SK-N-SH (cell line): ENCODE results near the gene ACYP2. TPM values are rescaled to one million over a fixed set of nuclear protein-coding genes. Genes with fewer than 3 reads are reported as not detected.

Experiments
- CTCF ChIA-PET: fragments of 300-600, 350-600 bp; formaldehyde crosslinking; extraction: SDS; loops from one replicate; lab custom pipeline; 2021; lab: Yijun Ruan, JAX
- POLR2A ChIA-PET: fragments of 350-600 bp; sonication (Branson Sonifier 250); formaldehyde crosslinking; extraction: SDS; loops from one replicate; lab custom pipeline; 2020; ENCODE audit warnings: antibody characterized with exemption, inconsistent platforms; lab: Yijun Ruan, JAX
- DNase-seq: peaks from one replicate; pipeline ENCODE4 v3.0.0; 2012
- H2AFZ ChIP-seq: fragments of 200-600 bp; sonication (generic); 2 replicates; pipeline ENCODE4 v1.8.1; 2016; ENCODE audit warnings: antibody characterized with exemption, mild to moderate bottlenecking, low read depth
- H3F3A ChIP-seq: fragments of 200-600 bp; sonication (generic); replicated peaks from 2 replicates; pipeline ENCODE3; 2016; ENCODE audit warnings: antibody characterized with exemption, mild to moderate bottlenecking; ENCODE audit not compliant: insufficient read depth
- H3K27ac ChIP-seq, 2 experiments: fragments of 200-500 bp in 1 of 2; fragments of 200-600 bp in 1 of 2; sonication (Bioruptor generic) in 1 of 2; sonication (generic), shearing (Covaris generic) in 1 of 2; 2 replicates each; pipeline versions ENCODE4 v1.5.1 to v1.6.1; 2014 to 2016; ENCODE audit warnings: low read depth in 2 of 2, inconsistent platforms in 1 of 2, low read length in 1 of 2, mild to moderate bottlenecking in 1 of 2, mixed read lengths in 1 of 2
- H3K27me3 ChIP-seq: fragments of 200-600 bp; sonication (generic), shearing (Covaris generic); 2 replicates; pipeline ENCODE4 v1.6.1; 2016; ENCODE audit warnings: mixed run types; ENCODE audit not compliant: insufficient read depth
- H3K36me3 ChIP-seq, 2 experiments: fragments of 200-500 bp in 1 of 2; fragments of 200-600 bp in 1 of 2; sonication (Bioruptor generic) in 1 of 2; sonication (generic) in 1 of 2; replicated peaks in 1 of 2; 2 replicates each; pipeline versions ENCODE3 to v1.5.1; 2014 to 2016; ENCODE audit warnings: low read length in 1 of 2, mild to moderate bottlenecking in 1 of 2; ENCODE audit not compliant: insufficient read depth in 2 of 2, control insufficient read depth in 1 of 2
- H3K4me1 ChIP-seq, 2 experiments: fragments of 200-500 bp in 1 of 2; fragments of 200-600 bp in 1 of 2; sonication (Bioruptor generic) in 1 of 2; sonication (generic), shearing (Covaris generic) in 1 of 2; 2 replicates each; pipeline versions ENCODE4 v1.5.1 to v1.6.1; 2014 to 2016; ENCODE audit warnings: low read depth in 1 of 2, low read length in 1 of 2, mixed run types in 1 of 2; ENCODE audit not compliant: insufficient read depth in 2 of 2, control insufficient read depth in 1 of 2
- H3K4me2 ChIP-seq: fragments of 200-600 bp; sonication (generic), shearing (Covaris generic); 2 replicates; pipeline ENCODE4 v1.6.1; 2017; ENCODE audit warnings: mixed run types
- H3K4me3 ChIP-seq, 2 experiments: fragments of 200-500 bp in 1 of 2; fragments of 200-600 bp in 1 of 2; sonication (Bioruptor generic) in 1 of 2; sonication (generic), shearing (Covaris generic) in 1 of 2; 2 replicates each; pipeline versions ENCODE4 v1.5.1 to v1.8.1; 2014 to 2016; ENCODE audit warnings: low read depth in 2 of 2, inconsistent platforms in 1 of 2, low read length in 1 of 2, mild to moderate bottlenecking in 1 of 2, mixed read lengths in 1 of 2, moderate library complexity in 1 of 2
- H3K79me2 ChIP-seq: fragments of 200-600 bp; sonication (generic); 2 replicates; pipeline ENCODE4 v1.8.1; 2017; ENCODE audit warnings: mild to moderate bottlenecking; ENCODE audit not compliant: insufficient read depth
- H3K9ac ChIP-seq: fragments of 200-600 bp; sonication (generic); 2 replicates; pipeline ENCODE4 v1.6.1; 2017; ENCODE audit warnings: mixed run types
- H3K9me2 ChIP-seq: fragments of 200-600 bp; sonication (generic); 2 replicates; pipeline ENCODE4 v1.6.1; 2017; ENCODE audit warnings: mixed run types
- H3K9me3 ChIP-seq: fragments of 200-600 bp; sonication (generic); 2 replicates; pipeline ENCODE4 v1.6.1; 2017; ENCODE audit warnings: mixed run types, mild to moderate bottlenecking, moderate library complexity
- H4K20me1 ChIP-seq: fragments of 200-600 bp; sonication (generic); 2 replicates; pipeline ENCODE4 v1.6.1; 2017; ENCODE audit warnings: mild to moderate bottlenecking, mixed run types; ENCODE audit not compliant: insufficient read depth
- ELF1 ChIP-seq: IDR thresholded peaks from 2 replicates; pipeline ENCODE4 v1.4.0; 2012
- EZH2phosphoT487 ChIP-seq: fragments of 200-600 bp; sonication (generic); IDR thresholded peaks from 2 replicates; pipeline ENCODE4 v1.6.1; 2017; ENCODE audit warnings: low read depth, mixed run types, mild to moderate bottlenecking, antibody characterized with exemption, moderate library complexity, borderline replicate concordance
- FOXJ3 ChIP-seq: sonication (generic); formaldehyde crosslinking; IDR thresholded peaks from 2 replicates; pipeline ENCODE4 v1.5.1; 2020; ENCODE audit warnings: mild to moderate bottlenecking, missing genetic modification reagents
- GATA2 ChIP-seq: sonication (generic); formaldehyde crosslinking; IDR thresholded peaks from 2 replicates; pipeline ENCODE4 v1.5.0; 2020; ENCODE audit warnings: mild to moderate bottlenecking, missing genetic modification reagents
- JUND ChIP-seq: IDR thresholded peaks from 2 replicates; pipeline ENCODE4 v1.4.0; 2012
- MXI1 ChIP-seq: IDR thresholded peaks from 2 replicates; pipeline ENCODE4 v1.6.1; 2012; ENCODE audit warnings: mild to moderate bottlenecking, low read depth, low read length, improper control_type of control experiment
- NFIC ChIP-seq: IDR thresholded peaks from 2 replicates; pipeline ENCODE4 v1.4.0; 2012; ENCODE audit warnings: borderline replicate concordance
- RAD21 ChIP-seq: IDR thresholded peaks from 2 replicates; pipeline ENCODE4 v1.6.1; 2012; ENCODE audit warnings: mild to moderate bottlenecking, low read length
- RFX5 ChIP-seq: IDR thresholded peaks from 2 replicates; pipeline ENCODE4 v1.6.1; 2012; ENCODE audit warnings: mild to moderate bottlenecking, improper control_type of control experiment, low read length
- RXRA ChIP-seq: IDR thresholded peaks from 2 replicates; pipeline ENCODE4 v1.4.0; 2012; ENCODE audit warnings: low read depth, mild to moderate bottlenecking, borderline replicate concordance
- TAF1 ChIP-seq: IDR thresholded peaks from 2 replicates; pipeline ENCODE4 v1.6.1; 2012; ENCODE audit warnings: low read depth, mild to moderate bottlenecking, low read length, moderate library complexity, borderline replicate concordance
- USF2 ChIP-seq: fragments of 150-350 bp; IDR thresholded peaks from 2 replicates; pipeline ENCODE4 v1.6.1; 2017; ENCODE audit warnings: antibody characterized with exemption, low read length, low read depth, borderline replicate concordance
- WGBS: methylation state at CpG from one replicate; pipeline ENCODE4 v1.1.6; 2017; ENCODE audit warnings: low lambda C conversion rate; 5-methylcytosine and 5-hydroxymethylcytosine counted together
- polyA plus RNA-seq, 3 experiments: library from polyadenylated mRNA; depleted of rRNA; stranded (reverse); fragments of >200 nt; gene quantifications; 2 replicates each; pipeline ENCODE4 v1.2.3, GENCODE V29; 2012
- TF ChIP-seq, protein P1 (sequence below): IDR thresholded peaks from 2 replicates; pipeline ENCODE4 v1.4.0; 2012; ENCODE audit warnings: low read depth
- TF ChIP-seq, protein P2 (sequence below): fragments of 150-350 bp; IDR thresholded peaks from 2 replicates; pipeline ENCODE4 v1.6.1; 2016; ENCODE audit warnings: mild to moderate bottlenecking, low read depth, low read length
- TF ChIP-seq, protein P3 (sequence below): IDR thresholded peaks from 2 replicates; pipeline ENCODE4; 2012

ACYP2 gene
- polyA plus RNA-seq, 1 of the 3 experiments (the other 2 are of a cell fraction), result 8.8 TPM

DNA sequence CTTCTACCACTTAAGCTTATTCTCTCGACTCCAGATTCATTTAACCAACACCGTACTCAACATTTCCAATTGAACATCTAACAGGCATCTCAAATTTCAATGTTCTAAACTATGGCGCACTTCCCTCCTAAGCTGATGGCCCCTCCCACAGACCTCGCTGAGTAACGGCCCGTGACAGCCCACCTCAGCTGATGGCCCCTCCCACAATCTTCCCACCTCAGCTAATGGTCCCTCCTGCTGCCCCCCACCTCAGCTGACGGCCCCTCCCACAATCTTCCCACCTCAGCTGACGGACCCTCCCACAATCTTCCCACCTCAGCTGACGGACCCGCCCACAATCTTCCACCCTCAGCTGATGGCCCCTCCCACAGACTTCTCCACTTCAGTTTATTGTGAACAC is 197.7 kb downstream of the ACYP2 start:
- WGBS, result 69% methylated on average over 10 of the region's 10 CpGs
- ChIA-PET POLR2A (no interaction called here), CTCF (interaction anchor here (0.6 kb wide), 1 partner anchor 310 kb away, joined by 4 read pairs; no protein-coding TSS in a partner anchor)

GRCh38 chr2:54317973-54318372 is 202.6 kb downstream of the ACYP2 start:
- H3K27me3 ChIP-seq, result no peaks in the 10 kb centered on the region
- no peak overlapping the region for H3K4me2 ChIP-seq
- H3K4me3 ChIP-seq, result no peak overlapping the region
- ChIA-PET CTCF (no interaction called here), POLR2A (no interaction called here)
- no peaks in the 10 kb centered on the region for H3K4me1 ChIP-seq
- H3K9me3 ChIP-seq, result peaks cover 10% of the 10 kb centered on the region; the same call in 1 of the 2 replicates
- H3K79me2 ChIP-seq, result no peaks in the 10 kb centered on the region
- H3K9ac ChIP-seq, result no peak overlapping the region
- TF ChIP-seq, protein P1, sequence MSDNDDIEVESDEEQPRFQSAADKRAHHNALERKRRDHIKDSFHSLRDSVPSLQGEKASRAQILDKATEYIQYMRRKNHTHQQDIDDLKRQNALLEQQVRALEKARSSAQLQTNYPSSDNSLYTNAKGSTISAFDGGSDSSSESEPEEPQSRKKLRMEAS, result no peak
- TF ChIP-seq RFX5, result no peak
- no peak for TF ChIP-seq USF2
- no peak for TF ChIP-seq EZH2phosphoT487
- no peak for TF ChIP-seq RXRA
- TF ChIP-seq GATA2 (CRISPR knock-in tag), result no peak
- TF ChIP-seq NFIC, result no peak
- TF ChIP-seq FOXJ3 (CRISPR knock-in tag), result no peak
- TF ChIP-seq TAF1, result no peak
- no peak for TF ChIP-seq MXI1
- TF ChIP-seq RAD21, result no peak
- 30% methylated on average over 2 of the region's 2 CpGs for WGBS
- no peaks in the 10 kb centered on the region for H4K20me1 ChIP-seq
- no peaks in the 10 kb centered on the region for H3K36me3 ChIP-seq
- no peak for DNase-seq
- no peak overlapping the region for H2AFZ ChIP-seq
- H3K9me2 ChIP-seq, result no peaks in the 10 kb centered on the region
- no peaks in the 10 kb centered on the region for H3F3A ChIP-seq
- no peak overlapping the region for H3K27ac ChIP-seq

More for the DNA sequence above, 197.7 kb downstream of the ACYP2 start:
- no peak overlapping the region for H3K4me2 ChIP-seq
- H4K20me1 ChIP-seq, result no peaks in the 10 kb centered on the region
- no peaks in the 10 kb centered on the region for H3K36me3 ChIP-seq
- no peak for DNase-seq
- H3K9me2 ChIP-seq, result no peaks in the 10 kb centered on the region
- H3K27me3 ChIP-seq, result no peaks in the 10 kb centered on the region
- H3K9me3 ChIP-seq, result peaks cover 10% of the 10 kb centered on the region; the same call in 1 of the 2 replicates
- H3K9ac ChIP-seq, result no peak overlapping the region
- no peak overlapping the region for H2AFZ ChIP-seq
- H3K79me2 ChIP-seq, result no peaks in the 10 kb centered on the region
- H3K4me1 ChIP-seq, result no peaks in the 10 kb centered on the region; a peak in 1 of 4 replicates
- TF ChIP-seq JUND, result no peak
- H3K27ac ChIP-seq, result no peak overlapping the region
- H3K4me3 ChIP-seq, result no peak overlapping the region
- no peaks in the 10 kb centered on the region for H3F3A ChIP-seq

DNA sequence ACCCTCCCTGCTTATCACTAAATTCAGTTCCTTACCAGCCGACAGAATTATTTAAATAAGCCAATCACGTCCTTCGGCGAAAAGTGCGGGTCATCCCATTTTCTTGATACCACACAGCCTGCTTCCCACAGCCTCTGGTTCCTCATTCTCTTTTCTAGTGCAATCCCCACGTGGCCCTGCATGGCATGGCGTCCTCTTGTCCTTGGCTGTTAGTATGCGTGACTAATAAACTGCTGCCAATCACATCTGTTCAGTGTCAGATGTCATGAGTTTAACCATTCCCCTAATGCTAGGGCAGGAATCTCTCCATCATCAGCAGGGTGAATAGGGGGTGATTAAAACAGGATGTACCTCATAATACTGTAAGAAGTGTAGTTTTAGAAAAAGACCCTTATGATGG is 203.4 kb downstream of the ACYP2 start:
- H4K20me1 ChIP-seq, result no peaks in the 10 kb centered on the region
- H3K27ac ChIP-seq, result no peak overlapping the region
- no peak for DNase-seq
- WGBS, result 69% methylated on average over 8 of the region's 8 CpGs
- H3F3A ChIP-seq, result no peaks in the 10 kb centered on the region
- no peak overlapping the region for H3K9ac ChIP-seq
- no peak overlapping the region for H2AFZ ChIP-seq
- no peaks in the 10 kb centered on the region for H3K79me2 ChIP-seq
- CTCF ChIA-PET, result no interaction called here
- no peaks in the 10 kb centered on the region for H3K27me3 ChIP-seq
- H3K9me3 ChIP-seq, result peaks cover 10% of the 10 kb centered on the region; the same call in 1 of the 2 replicates
- no peak for TF ChIP-seq ELF1
- TF ChIP-seq, protein P1, result no peak
- no peak for TF ChIP-seq NFIC
- TF ChIP-seq, protein P2, sequence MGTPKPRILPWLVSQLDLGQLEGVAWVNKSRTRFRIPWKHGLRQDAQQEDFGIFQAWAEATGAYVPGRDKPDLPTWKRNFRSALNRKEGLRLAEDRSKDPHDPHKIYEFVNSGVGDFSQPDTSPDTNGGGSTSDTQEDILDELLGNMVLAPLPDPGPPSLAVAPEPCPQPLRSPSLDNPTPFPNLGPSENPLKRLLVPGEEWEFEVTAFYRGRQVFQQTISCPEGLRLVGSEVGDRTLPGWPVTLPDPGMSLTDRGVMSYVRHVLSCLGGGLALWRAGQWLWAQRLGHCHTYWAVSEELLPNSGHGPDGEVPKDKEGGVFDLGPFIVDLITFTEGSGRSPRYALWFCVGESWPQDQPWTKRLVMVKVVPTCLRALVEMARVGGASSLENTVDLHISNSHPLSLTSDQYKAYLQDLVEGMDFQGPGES, result no peak
- TF ChIP-seq TAF1, result no peak
- no peak for TF ChIP-seq JUND
- TF ChIP-seq, protein P3, sequence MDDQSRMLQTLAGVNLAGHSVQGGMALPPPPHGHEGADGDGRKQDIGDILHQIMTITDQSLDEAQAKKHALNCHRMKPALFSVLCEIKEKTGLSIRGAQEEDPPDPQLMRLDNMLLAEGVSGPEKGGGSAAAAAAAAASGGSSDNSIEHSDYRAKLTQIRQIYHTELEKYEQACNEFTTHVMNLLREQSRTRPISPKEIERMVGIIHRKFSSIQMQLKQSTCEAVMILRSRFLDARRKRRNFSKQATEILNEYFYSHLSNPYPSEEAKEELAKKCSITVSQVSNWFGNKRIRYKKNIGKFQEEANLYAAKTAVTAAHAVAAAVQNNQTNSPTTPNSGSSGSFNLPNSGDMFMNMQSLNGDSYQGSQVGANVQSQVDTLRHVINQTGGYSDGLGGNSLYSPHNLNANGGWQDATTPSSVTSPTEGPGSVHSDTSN, result no peak
- no peaks in the 10 kb centered on the region for H3K4me1 ChIP-seq
- no peak overlapping the region for H3K4me3 ChIP-seq
- POLR2A ChIA-PET, result no interaction called here
- H3K9me2 ChIP-seq, result no peaks in the 10 kb centered on the region
- H3K36me3 ChIP-seq, result no peaks in the 10 kb centered on the region
- H3K4me2 ChIP-seq, result no peak overlapping the region
